ENCODE data around the gene LGALS12. TPM values are rescaled to one million over a fixed set of nuclear protein-coding genes. Genes with fewer than 3 reads are reported as not detected.
"Not testable (repeated sequence)": the region's sequence is repeated elsewhere in the genome, so short reads cannot be mapped to it uniquely, and the experiment has no call there.

Gene LGALS12
- total and polyA plus RNA-seq, 2 donors (not counting 1 experiment from before 2014, with no cell fraction given) = 0.19 TPM; not detected in 1

DNA sequence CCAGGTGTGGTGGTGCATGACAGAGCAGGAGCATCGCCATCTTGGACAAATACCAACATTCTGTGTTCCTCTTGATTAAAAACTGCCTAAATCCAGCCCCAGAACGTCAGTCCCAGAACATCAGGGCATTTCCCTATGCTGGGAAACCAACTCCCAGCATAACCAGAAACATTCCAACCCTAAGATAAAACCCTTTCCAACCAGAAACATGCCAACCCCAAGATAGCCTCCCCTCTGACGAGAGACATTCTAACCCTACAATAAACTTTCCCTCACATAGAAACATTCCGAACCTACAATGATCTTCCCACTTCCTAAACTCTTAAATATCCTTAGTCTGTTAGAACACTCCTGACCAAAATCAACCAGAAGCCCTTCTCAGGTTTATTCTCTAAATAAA, 42.3 kb downstream of the LGALS12 start:
- intact Hi-C loops (cut with micrococcal nuclease) = no loop called here

DNA sequence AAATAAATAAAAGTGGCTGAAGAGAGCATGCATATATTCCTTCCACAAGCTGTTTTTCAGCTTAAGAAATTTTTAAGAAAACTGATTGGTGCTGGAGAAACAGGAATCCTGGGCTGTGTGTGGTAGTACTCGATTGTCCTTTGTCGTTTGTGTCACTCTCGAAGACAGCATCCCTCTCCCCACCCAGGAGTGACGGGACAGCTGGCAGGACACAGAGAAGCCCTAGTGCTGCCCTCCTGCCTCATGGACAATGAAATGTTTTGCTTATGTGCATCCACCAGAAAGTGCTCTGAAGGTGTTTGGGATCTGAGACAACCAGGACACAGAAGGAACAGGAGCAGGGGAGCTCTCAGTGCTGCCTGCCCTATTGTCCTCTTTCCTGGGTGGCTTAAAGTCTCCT, 43.5 kb downstream of the LGALS12 start:
- Mint-ChIP-seq H3K27ac (no peak overlapping the region), H3K27me3 (peaks cover 5% of the 10 kb centered on the region), H3K4me3 (no peak overlapping the region), H3K4me1 (peaks cover 22% of the 10 kb centered on the region), H3K9me3 (ENCODE audit: insufficient read depth) (no peaks in the 10 kb centered on the region)
- CTCF ChIA-PET = interaction anchor here (1.6 kb wide), 1 partner anchor 70 kb away, joined by 3 read pairs; no protein-coding TSS in a partner anchor
- peaks cover 9 to 24% of the 10 kb centered on the region in 2 donors for H3K4me1 ChIP-seq (ENCODE audit: control insufficient read depth in 2 of 2, insufficient read depth in 2 of 2, low read length in 2 of 2)
- H3K27ac ChIP-seq (ENCODE audit: low read length in 2 of 2) = no peak overlapping the region
- POLR2A ChIA-PET = no interaction called here
- H4K20me1 ChIP-seq (ENCODE audit: control insufficient read depth, insufficient read depth, low read length, poor library complexity, severe bottlenecking) = no peaks in the 10 kb centered on the region
- H3K4me2 ChIP-seq (replicated peaks; ENCODE audit: low read depth, low read length, poor library complexity, severe bottlenecking) = no peak overlapping the region
- WGBS (ENCODE audit: insufficient coverage) = 100% methylated on average over 4 of the region's 4 CpGs
- no peak overlapping the region for H3K9ac ChIP-seq (ENCODE audit: low read length)
- no peak for ATAC-seq (ENCODE audit: low read depth)
- H3K36me3 ChIP-seq (replicated peaks in 1 of 2; ENCODE audit: control extremely low read depth in 1 of 2, control insufficient read depth in 1 of 2, extremely low read depth in 1 of 2, insufficient read depth in 2 of 2, low read length in 1 of 2) = no peaks in the 10 kb centered on the region
- H3K79me2 ChIP-seq (ENCODE audit: control insufficient read depth, insufficient read depth, low read length) = no peaks in the 10 kb centered on the region
- TF ChIP-seq, protein P1, sequence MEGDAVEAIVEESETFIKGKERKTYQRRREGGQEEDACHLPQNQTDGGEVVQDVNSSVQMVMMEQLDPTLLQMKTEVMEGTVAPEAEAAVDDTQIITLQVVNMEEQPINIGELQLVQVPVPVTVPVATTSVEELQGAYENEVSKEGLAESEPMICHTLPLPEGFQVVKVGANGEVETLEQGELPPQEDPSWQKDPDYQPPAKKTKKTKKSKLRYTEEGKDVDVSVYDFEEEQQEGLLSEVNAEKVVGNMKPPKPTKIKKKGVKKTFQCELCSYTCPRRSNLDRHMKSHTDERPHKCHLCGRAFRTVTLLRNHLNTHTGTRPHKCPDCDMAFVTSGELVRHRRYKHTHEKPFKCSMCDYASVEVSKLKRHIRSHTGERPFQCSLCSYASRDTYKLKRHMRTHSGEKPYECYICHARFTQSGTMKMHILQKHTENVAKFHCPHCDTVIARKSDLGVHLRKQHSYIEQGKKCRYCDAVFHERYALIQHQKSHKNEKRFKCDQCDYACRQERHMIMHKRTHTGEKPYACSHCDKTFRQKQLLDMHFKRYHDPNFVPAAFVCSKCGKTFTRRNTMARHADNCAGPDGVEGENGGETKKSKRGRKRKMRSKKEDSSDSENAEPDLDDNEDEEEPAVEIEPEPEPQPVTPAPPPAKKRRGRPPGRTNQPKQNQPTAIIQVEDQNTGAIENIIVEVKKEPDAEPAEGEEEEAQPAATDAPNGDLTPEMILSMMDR (IDR thresholded peaks at IDR 0.05) = no peak
- no peak for TF ChIP-seq EZH2 (IDR thresholded peaks at IDR 0.05; ENCODE audit: borderline replicate concordance, insufficient read depth, low read depth, low read length, poor library complexity, severe bottlenecking)
- H3K27me3 ChIP-seq (replicated peaks in 1 of 4; ENCODE audit: control extremely low read depth in 1 of 4, control insufficient read depth in 3 of 4, insufficient read depth in 4 of 4, low read length in 3 of 4) = peaks cover 0 to 11% (median 0%) of the 10 kb centered on the region in 4 experiments
- intact Hi-C loops (cut with micrococcal nuclease) = no loop called here
- H2AFZ ChIP-seq (ENCODE audit: insufficient read depth, low read depth, low read length, poor library complexity, severe bottlenecking) = no peak overlapping the region
- no peak for DNase-seq
- peaks cover 0 to 4% (median 0%) of the 10 kb centered on the region in 3 donors for H3K9me3 ChIP-seq (ENCODE audit: control extremely low read depth in 1 of 3, control insufficient read depth in 2 of 3, insufficient read depth in 1 of 3, low read length in 2 of 3)
- H3K4me3 ChIP-seq (ENCODE audit: control extremely low read depth in 1 of 5, extremely low read depth in 1 of 5, insufficient read depth in 1 of 5, low read depth in 2 of 5, low read length in 4 of 5) = no peak overlapping the region

More for the DNA sequence above, 42.3 kb downstream of the LGALS12 start:
- ChIA-PET CTCF (no interaction called here), POLR2A (no interaction called here)
- DNase-seq (no peak), ATAC-seq (ENCODE audit: low read depth) (no peak)
- H3K27ac Mint-ChIP-seq = no peak overlapping the region
- no peaks in the 10 kb centered on the region for H3K79me2 ChIP-seq (ENCODE audit: control insufficient read depth, insufficient read depth, low read length)
- H3K36me3 ChIP-seq (replicated peaks in 1 of 2; ENCODE audit: control extremely low read depth in 1 of 2, control insufficient read depth in 1 of 2, extremely low read depth in 1 of 2, insufficient read depth in 2 of 2, low read length in 1 of 2) = no peaks in the 10 kb centered on the region
- H3K9ac ChIP-seq (ENCODE audit: low read length) = no peak overlapping the region
- H3K4me1 Mint-ChIP-seq = peaks cover 25% of the 10 kb centered on the region
- H3K4me1 ChIP-seq (ENCODE audit: control insufficient read depth in 2 of 2, insufficient read depth in 2 of 2, low read length in 2 of 2) = peaks cover 9 to 22% of the 10 kb centered on the region in 2 donors
- TF ChIP-seq, protein P1 (IDR thresholded peaks at IDR 0.05) = no peak
- TF ChIP-seq EZH2 (IDR thresholded peaks at IDR 0.05; ENCODE audit: borderline replicate concordance, insufficient read depth, low read depth, low read length, poor library complexity, severe bottlenecking) = no peak
- WGBS (ENCODE audit: insufficient coverage) = 81% methylated on average over 4 of the region's 4 CpGs
- peaks cover 0 to 11% (median 0%) of the 10 kb centered on the region in 4 experiments for H3K27me3 ChIP-seq (replicated peaks in 1 of 4; ENCODE audit: control extremely low read depth in 1 of 4, control insufficient read depth in 3 of 4, insufficient read depth in 4 of 4, low read length in 3 of 4)
- H3K4me2 ChIP-seq (replicated peaks; ENCODE audit: low read depth, low read length, poor library complexity, severe bottlenecking) = no peak overlapping the region
- peaks cover 5% of the 10 kb centered on the region for H3K27me3 Mint-ChIP-seq
- H3K9me3 ChIP-seq (ENCODE audit: control extremely low read depth in 1 of 3, control insufficient read depth in 2 of 3, insufficient read depth in 1 of 3, low read length in 2 of 3) = peaks cover 0 to 4% (median 0%) of the 10 kb centered on the region in 3 donors
- H3K9me3 Mint-ChIP-seq (ENCODE audit: insufficient read depth) = no peaks in the 10 kb centered on the region
- no peak overlapping the region for H2AFZ ChIP-seq (ENCODE audit: insufficient read depth, low read depth, low read length, poor library complexity, severe bottlenecking)
- H3K4me3 ChIP-seq (ENCODE audit: control extremely low read depth in 1 of 5, extremely low read depth in 1 of 5, insufficient read depth in 1 of 5, low read depth in 2 of 5, low read length in 4 of 5) = no peak overlapping the region
- no peak overlapping the region for H3K4me3 Mint-ChIP-seq
- no peaks in the 10 kb centered on the region for H4K20me1 ChIP-seq (ENCODE audit: control insufficient read depth, insufficient read depth, low read length, poor library complexity, severe bottlenecking)
- no peak overlapping the region for H3K27ac ChIP-seq (ENCODE audit: low read length in 2 of 2)

DNA sequence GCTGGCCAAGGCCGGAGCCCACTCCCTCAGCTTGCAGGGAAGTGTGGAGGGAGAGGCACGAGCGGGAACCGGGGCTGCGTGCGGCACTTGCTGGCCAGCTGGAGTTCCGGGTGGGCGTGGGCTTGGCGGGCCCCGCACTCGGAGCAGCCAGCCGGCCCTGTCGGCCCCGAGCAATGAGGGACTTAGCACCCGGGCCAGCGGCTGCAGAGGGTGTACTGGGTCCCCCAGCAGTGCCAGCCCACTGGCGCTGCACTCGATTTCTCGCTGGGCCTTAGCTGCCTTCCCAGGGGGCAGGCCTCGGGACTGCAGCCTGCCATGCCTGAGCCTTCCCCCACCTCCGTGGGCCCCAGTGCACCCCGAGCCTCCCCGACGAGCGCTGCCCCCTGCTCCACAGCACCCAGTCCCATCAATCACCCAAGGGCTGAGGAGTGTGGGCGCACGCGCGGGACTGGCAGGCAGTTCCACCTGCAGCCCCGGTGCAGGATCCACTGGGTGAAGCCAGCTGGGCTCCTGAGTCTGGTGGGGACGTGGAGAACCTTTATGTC, 44.3 kb downstream of the LGALS12 start:
- H3K27ac ChIP-seq (ENCODE audit: low read length in 2 of 2); POLR2A ChIA-PET; H3K4me2 ChIP-seq (replicated peaks; ENCODE audit: low read depth, low read length, poor library complexity, severe bottlenecking); H3K9me3 ChIP-seq (ENCODE audit: control extremely low read depth in 1 of 3, control insufficient read depth in 2 of 3, insufficient read depth in 1 of 3, low read length in 2 of 3); H3K4me3 ChIP-seq (ENCODE audit: control extremely low read depth in 1 of 5, extremely low read depth in 1 of 5, insufficient read depth in 1 of 5, low read depth in 2 of 5, low read length in 4 of 5); H3K27me3 Mint-ChIP-seq; DNase-seq; H3K79me2 ChIP-seq (ENCODE audit: control insufficient read depth, insufficient read depth, low read length); H3K9ac ChIP-seq (ENCODE audit: low read length); H4K20me1 ChIP-seq (ENCODE audit: control insufficient read depth, insufficient read depth, low read length, poor library complexity, severe bottlenecking); H3K4me3 Mint-ChIP-seq; H3K9me3 Mint-ChIP-seq (ENCODE audit: insufficient read depth); intact Hi-C loops (cut with micrococcal nuclease); H2AFZ ChIP-seq (ENCODE audit: insufficient read depth, low read depth, low read length, poor library complexity, severe bottlenecking); H3K36me3 ChIP-seq (replicated peaks in 1 of 2; ENCODE audit: control extremely low read depth in 1 of 2, control insufficient read depth in 1 of 2, extremely low read depth in 1 of 2, insufficient read depth in 2 of 2, low read length in 1 of 2); ATAC-seq (ENCODE audit: low read depth); H3K27ac Mint-ChIP-seq: not testable (repeated sequence)
- H3K4me1 Mint-ChIP-seq = peaks cover 23% of the 10 kb centered on the region
- CTCF ChIA-PET = interaction anchor here (1.6 kb wide), 1 partner anchor 71 kb away, joined by 3 read pairs; no protein-coding TSS in a partner anchor
- Histone ChIP-seq H3K27me3 (replicated peaks in 1 of 4; ENCODE audit: control extremely low read depth in 1 of 4, control insufficient read depth in 3 of 4, insufficient read depth in 4 of 4, low read length in 3 of 4) (peaks cover 0 to 11% (median 0%) of the 10 kb centered on the region in 4 experiments), H3K4me1 (ENCODE audit: control insufficient read depth in 2 of 2, insufficient read depth in 2 of 2, low read length in 2 of 2) (peaks cover 9 to 27% of the 10 kb centered on the region in 2 donors)
- WGBS (ENCODE audit: insufficient coverage) = 99% methylated on average over 20 of the region's 31 CpGs
